Stimulated activated memory B cell treated with anti-CD40 and anti-IgM and Interleukin-4, amounts not matched to agents 10 μg/mL and 1 μg/mL and 100 μg/mL, for 72 hours (primary cell): ENCODE data around the gene TSPAN9.
A peak's percentile ranks its signal among the peaks of the same experiment; 100 is the strongest.
"Not testable (repeated sequence)": the region's sequence is repeated elsewhere in the genome, so short reads cannot be mapped to it uniquely, and the experiment has no call there.

Experiments used
- ATAC-seq: fragments of 150-1000 bp; cut with Tn5 transposase; 2 replicates; pipeline ENCODE4 v1.10.0; 2021
- H3K27ac Mint-ChIP-seq: one replicate; pipeline ENCODE4 v1.8.0; 2022; ENCODE audit warnings: mild to moderate bottlenecking, mixed read lengths
- H3K27me3 Mint-ChIP-seq: one replicate; pipeline ENCODE4 v1.8.0; 2022; ENCODE audit warnings: mixed read lengths
- H3K36me3 Mint-ChIP-seq: one replicate; pipeline ENCODE4 v1.8.0; 2022; ENCODE audit warnings: mixed read lengths
- H3K4me1 Mint-ChIP-seq: one replicate; pipeline ENCODE4 v1.8.0; 2022; ENCODE audit warnings: mixed read lengths
- H3K4me3 Mint-ChIP-seq: one replicate; pipeline ENCODE4 v1.8.0; 2022; ENCODE audit warnings: mild to moderate bottlenecking, moderate library complexity, mixed read lengths
- H3K9me3 Mint-ChIP-seq: one replicate; pipeline ENCODE4 v1.8.0; 2022; ENCODE audit warnings: mixed read lengths

Gene TSPAN9

GRCh38 chr12:3055026-3055703 lies 22.0 kb upstream of the TSPAN9 start:
- Mint-ChIP-seq H3K27me3 (peaks cover 54% of the 10 kb centered on the region), H3K4me1 (peaks cover 5% of the 10 kb centered on the region), H3K27ac (no peak overlapping the region), H3K4me3 (no peak overlapping the region), H3K9me3 (no peaks in the 10 kb centered on the region), H3K36me3 (no peaks in the 10 kb centered on the region)
- ATAC-seq: no peak

GRCh38 chr12:3055704-3056467 lies 21.3 kb upstream of the TSPAN9 start:
- H3K27me3 Mint-ChIP-seq: peaks cover 57% of the 10 kb centered on the region
- no peak overlapping the region for H3K27ac Mint-ChIP-seq

GRCh38 chr12:3061059-3061458 lies 16.1 kb upstream of the TSPAN9 start:
- ATAC-seq: no peak
- H3K27me3 Mint-ChIP-seq: peaks cover 54% of the 10 kb centered on the region
- no peak overlapping the region for H3K4me3 Mint-ChIP-seq

More at GRCh38 chr12:3055704-3056467, 21.3 kb upstream of the TSPAN9 start:
- no peak for ATAC-seq
- Mint-ChIP-seq H3K4me1 (no peaks in the 10 kb centered on the region), H3K36me3 (no peaks in the 10 kb centered on the region), H3K4me3 (no peak overlapping the region), H3K9me3 (no peaks in the 10 kb centered on the region)

GRCh38 chr12:3061501-3062215 lies 15.5 kb upstream of the TSPAN9 start:
- no peak overlapping the region for H3K4me3 Mint-ChIP-seq
- peaks cover 54% of the 10 kb centered on the region for H3K27me3 Mint-ChIP-seq
- no peaks in the 10 kb centered on the region for H3K4me1 Mint-ChIP-seq
- H3K9me3 Mint-ChIP-seq: peaks cover 4% of the 10 kb centered on the region
- no peak overlapping the region for H3K27ac Mint-ChIP-seq
- H3K36me3 Mint-ChIP-seq: no peaks in the 10 kb centered on the region
- ATAC-seq: no peak

More at GRCh38 chr12:3061059-3061458, 16.1 kb upstream of the TSPAN9 start:
- no peaks in the 10 kb centered on the region for H3K4me1 Mint-ChIP-seq
- H3K36me3 Mint-ChIP-seq: no peaks in the 10 kb centered on the region
- peaks cover 4% of the 10 kb centered on the region for H3K9me3 Mint-ChIP-seq
- no peak overlapping the region for H3K27ac Mint-ChIP-seq

- no peak overlapping the region for H3K27ac Mint-ChIP-seq
- H3K9me3 Mint-ChIP-seq: peaks cover 4% of the 10 kb centered on the region
- peaks cover 82% of the 10 kb centered on the region for H3K27me3 Mint-ChIP-seq
Measured at GRCh38 chr12:3065300-3065699, 11.9 kb upstream of the TSPAN9 start.

GRCh38 chr12:3065846-3066245 lies 11.3 kb upstream of the TSPAN9 start:
- ATAC-seq, H3K36me3 Mint-ChIP-seq, H3K4me3 Mint-ChIP-seq, H3K27ac Mint-ChIP-seq, H3K4me1 Mint-ChIP-seq, H3K9me3 Mint-ChIP-seq: not testable (repeated sequence)
- peaks cover 77% of the 10 kb centered on the region for H3K27me3 Mint-ChIP-seq

More at GRCh38 chr12:3065300-3065699, 11.9 kb upstream of the TSPAN9 start:
- H3K36me3 Mint-ChIP-seq: no peaks in the 10 kb centered on the region
- H3K4me1 Mint-ChIP-seq: no peaks in the 10 kb centered on the region
- H3K4me3 Mint-ChIP-seq: no peak overlapping the region
- ATAC-seq: no peak

GRCh38 chr12:3069714-3070113 lies 7.5 kb upstream of the TSPAN9 start:
- Mint-ChIP-seq H3K4me1 (no peaks in the 10 kb centered on the region), H3K36me3 (no peaks in the 10 kb centered on the region), H3K27me3 (peaks cover 43% of the 10 kb centered on the region), H3K4me3 (no peak overlapping the region), H3K9me3 (no peaks in the 10 kb centered on the region), H3K27ac (no peak overlapping the region)
- ATAC-seq: no peak

GRCh38 chr12:3071107-3071506 lies 6.1 kb upstream of the TSPAN9 start:
- peaks cover 54% of the 10 kb centered on the region for H3K27me3 Mint-ChIP-seq
- no peak for ATAC-seq
- H3K4me3 Mint-ChIP-seq: no peak overlapping the region
- H3K36me3 Mint-ChIP-seq: no peaks in the 10 kb centered on the region
- H3K9me3 Mint-ChIP-seq: no peaks in the 10 kb centered on the region
- H3K4me1 Mint-ChIP-seq: no peaks in the 10 kb centered on the region
- H3K27ac Mint-ChIP-seq: no peak overlapping the region

- Mint-ChIP-seq H3K4me3 (no peak overlapping the region), H3K27ac (no peak overlapping the region), H3K9me3 (no peaks in the 10 kb centered on the region), H3K36me3 (no peaks in the 10 kb centered on the region), H3K27me3 (peaks cover 48% of the 10 kb centered on the region), H3K4me1 (peaks cover 4% of the 10 kb centered on the region)
- no peak for ATAC-seq
Measured at GRCh38 chr12:3071710-3072109, 5.5 kb upstream of the TSPAN9 start.

- no peak overlapping the region for H3K4me3 Mint-ChIP-seq
- H3K36me3 Mint-ChIP-seq: no peaks in the 10 kb centered on the region
- no peaks in the 10 kb centered on the region for H3K9me3 Mint-ChIP-seq
- peak; percentile 62 for ATAC-seq
- H3K27ac Mint-ChIP-seq: no peak overlapping the region
- H3K27me3 Mint-ChIP-seq: peaks cover 28% of the 10 kb centered on the region
- H3K4me1 Mint-ChIP-seq: peaks cover 14% of the 10 kb centered on the region
Measured at GRCh38 chr12:3073438-3074250, 3.5 kb upstream of the TSPAN9 start.

- no peaks in the 10 kb centered on the region for H3K9me3 Mint-ChIP-seq
- H3K27me3 Mint-ChIP-seq: peaks cover 11% of the 10 kb centered on the region
- H3K36me3 Mint-ChIP-seq: no peaks in the 10 kb centered on the region
- peaks cover 14% of the 10 kb centered on the region for H3K4me1 Mint-ChIP-seq
- H3K27ac Mint-ChIP-seq: no peak overlapping the region
- no peak for ATAC-seq
- no peak overlapping the region for H3K4me3 Mint-ChIP-seq
Measured at GRCh38 chr12:3075315-3075714, 1.9 kb upstream of the TSPAN9 start.

GRCh38 chr12:3077572-3078081 lies 448 bp downstream of the TSPAN9 start:
- Mint-ChIP-seq H3K9me3 (no peaks in the 10 kb centered on the region), H3K4me3 (peak overlapping the region; percentile 65), H3K4me1 (peaks cover 14% of the 10 kb centered on the region), H3K27me3 (peaks cover 11% of the 10 kb centered on the region), H3K27ac (no peak overlapping the region), H3K36me3 (no peaks in the 10 kb centered on the region)
- ATAC-seq: no peak

- H3K9me3 Mint-ChIP-seq: no peaks in the 10 kb centered on the region
- peak overlapping the region; percentile 65 for H3K4me3 Mint-ChIP-seq
- no peak overlapping the region for H3K27ac Mint-ChIP-seq
- ATAC-seq: no peak
- H3K4me1 Mint-ChIP-seq: peaks cover 14% of the 10 kb centered on the region
- H3K36me3 Mint-ChIP-seq: no peaks in the 10 kb centered on the region
- peaks cover 11% of the 10 kb centered on the region for H3K27me3 Mint-ChIP-seq
Measured at GRCh38 chr12:3078086-3078820, 1.1 kb downstream of the TSPAN9 start.

GRCh38 chr12:3081091-3081490 lies 3.9 kb downstream of the TSPAN9 start:
- peaks cover under 1% of the 10 kb centered on the region for H3K27me3 Mint-ChIP-seq
- no peak for ATAC-seq
- no peaks in the 10 kb centered on the region for H3K9me3 Mint-ChIP-seq
- no peak overlapping the region for H3K27ac Mint-ChIP-seq
- H3K4me1 Mint-ChIP-seq: peaks cover 14% of the 10 kb centered on the region
- H3K4me3 Mint-ChIP-seq: no peak overlapping the region
- no peaks in the 10 kb centered on the region for H3K36me3 Mint-ChIP-seq
